Transverse colon (tissue), 4 donors: Measurements from ENCODE around the gene FXYD6.

Experiments
- CTCF ChIP-seq, 5 experiments: fragments of 200-600 bp in 3 of 5; fragments of 450-650 bp in 2 of 5; sonication (generic) in 3 of 5; IDR thresholded peaks; 1 replicate in 2 of 5; 2 replicates in 3 of 5; pipeline ENCODE4 v1.5.1; 2016 to 2017; ENCODE audit warnings: antibody characterized with exemption in 5 of 5, inconsistent platforms in 3 of 5, mild to moderate bottlenecking in 2 of 5, moderate library complexity in 1 of 5
- EP300 ChIP-seq: sonication (generic); formaldehyde crosslinking; IDR thresholded peaks from one replicate; pipeline ENCODE4 v1.6.1; 2017; ENCODE audit warnings: antibody characterized with exemption, low read depth
- POLR2A ChIP-seq: fragments of 450-650 bp; IDR thresholded peaks from one replicate; pipeline ENCODE4 v1.6.1; 2016; ENCODE audit warnings: antibody characterized with exemption, mild to moderate bottlenecking, moderate library complexity
- POLR2AphosphoS5 ChIP-seq, 3 donors: sonication (generic); formaldehyde crosslinking; IDR thresholded peaks; one replicate each; pipeline ENCODE4 v1.6.1; 2016; ENCODE audit warnings: antibody characterized with exemption in 3 of 3

- TF ChIP-seq POLR2AphosphoS5 (IDR thresholded peaks at IDR 0.05) (no peak), CTCF (IDR thresholded peaks at IDR 0.05) (no peak), POLR2A (no peak), EP300 (no peak)
Measured at GRCh38 chr11:117857734-117858414, 18.6 kb downstream of the FXYD6 start.
